GM12878 (cell line): ENCODE data around the gene CSH1. TPM values are rescaled to one million over a fixed set of nuclear protein-coding genes. Genes with fewer than 3 reads are reported as not detected.
"Not testable (repeated sequence)": the region's sequence is repeated elsewhere in the genome, so short reads cannot be mapped to it uniquely, and the experiment has no call there.

Source experiments
- ATAC-seq: fragments of 200-7000 bp; cut with Tn5 transposase; 3 replicates; pipeline ENCODE4 v1.9.1; 2020; ENCODE audit warnings: mild to moderate bottlenecking, moderate library complexity
- BruUV-seq: library from RNA; stranded (reverse); fragments of 400-500 nt; replicated peaks from 2 replicates; lab custom pipeline; 2021; lab: Mats Ljungman, UMichigan
- CTCF ChIA-PET: fragments of 300-600 bp; sonication (Branson Sonifier 250); formaldehyde crosslinking; extraction: SDS; loops from one replicate; lab custom pipeline; 2021; ENCODE audit warnings: inconsistent platforms; lab: Yijun Ruan, JAX
- POLR2A ChIA-PET: fragments of 350-600 bp; formaldehyde crosslinking; extraction: SDS; loops from one replicate; lab custom pipeline; 2021; ENCODE audit warnings: inconsistent platforms; lab: Charles Lee
- RAD21 ChIA-PET: fragments of 300-600 bp; sonication (Branson Sonifier 250); formaldehyde crosslinking; loops from one replicate; lab custom pipeline; 2023; ENCODE audit warnings: antibody characterized with exemption; ENCODE audit not compliant: unreplicated experiment; lab: Charles Lee
- SMC1A ChIA-PET: fragments of 300-600 bp; sonication (Branson Sonifier 250); formaldehyde crosslinking; loops from one replicate; lab custom pipeline; 2023; ENCODE audit not compliant: unreplicated experiment, uncharacterized antibody; lab: Charles Lee
- DNase-seq: peaks from one replicate; pipeline ENCODE4 v3.0.0-alpha.2; 2011; ENCODE audit warnings: low read depth, low spot score
- FAIRE-seq: peaks from 3 replicates; lab custom pipeline; 2011; peaks lifted over from hg19 to GRCh38; lab: Jason Lieb, UNC
- H2AFZ ChIP-seq: 2 replicates; pipeline ENCODE4 v1.6.0; 2011; ENCODE audit warnings: low read depth, low read length, control low read depth; ENCODE audit not compliant: control insufficient read depth
- H3K27ac ChIP-seq: 2 replicates; pipeline ENCODE4 v1.5.1; 2011; ENCODE audit warnings: control low read depth; ENCODE audit not compliant: control insufficient read depth, insufficient read depth
- H3K27me3 ChIP-seq, 2 experiments: replicated peaks in 1 of 2; 2 replicates each; pipeline versions ENCODE4 v1.6.0 to v1.6.1; 2011; ENCODE audit warnings: low read length in 1 of 2; ENCODE audit not compliant: control insufficient read depth in 2 of 2, insufficient read depth in 2 of 2
- H3K36me3 ChIP-seq, 2 experiments: 2 replicates each; pipeline ENCODE4 v1.5.1; 2011; ENCODE audit warnings: low read length in 1 of 2; ENCODE audit not compliant: control insufficient read depth in 2 of 2, insufficient read depth in 2 of 2
- H3K4me1 ChIP-seq: 2 replicates; pipeline ENCODE4 v1.6.1; 2011; ENCODE audit warnings: mild to moderate bottlenecking, low read length, moderate library complexity, mixed read lengths; ENCODE audit not compliant: control insufficient read depth, insufficient read depth
- H3K4me2 ChIP-seq: 2 replicates; pipeline ENCODE4 v1.6.0; 2011; ENCODE audit warnings: control low read depth; ENCODE audit not compliant: control insufficient read depth, insufficient read depth
- H3K4me3 ChIP-seq: fragments of 200-600 bp; sonication (generic); 2 replicates; pipeline ENCODE4 v1.5.1; 2016
- H3K79me2 ChIP-seq: 2 replicates; pipeline ENCODE4 v1.6.0; 2011; ENCODE audit warnings: low read length; ENCODE audit not compliant: control insufficient read depth, insufficient read depth
- H3K9ac ChIP-seq: 2 replicates; pipeline ENCODE4 v1.8.0; 2011; ENCODE audit warnings: low read length, control low read depth, mixed read lengths; ENCODE audit not compliant: control insufficient read depth, insufficient read depth
- H3K9me3 ChIP-seq: replicated peaks from 3 replicates; pipeline ENCODE4 v1.5.1; 2011; ENCODE audit warnings: mild to moderate bottlenecking, low read length; ENCODE audit not compliant: control insufficient read depth, insufficient read depth
- H4K20me1 ChIP-seq: 2 replicates; pipeline ENCODE4 v1.6.0; 2011; ENCODE audit not compliant: control insufficient read depth, insufficient read depth
- HDAC6 ChIP-seq: fragments of 200-600 bp; sonication (generic); IDR thresholded peaks from one replicate; pipeline ENCODE4 v1.8.0; 2017; ENCODE audit warnings: antibody characterized with exemption; ENCODE audit not compliant: unreplicated experiment
- SIX5 ChIP-seq: IDR thresholded peaks from 2 replicates; pipeline ENCODE4 v1.6.1; 2011; ENCODE audit warnings: mild to moderate bottlenecking, low read depth, low read length, moderate library complexity; ENCODE audit not compliant: severe bottlenecking
- SREBF2 ChIP-seq: IDR thresholded peaks from 2 replicates; pipeline ENCODE4 v1.6.1; 2012; ENCODE audit warnings: mild to moderate bottlenecking, low read length
- ZBTB33 ChIP-seq: fragments of 450-650 bp; IDR thresholded peaks from 2 replicates; pipeline ENCODE4 v1.6.1; 2017; ENCODE audit warnings: mild to moderate bottlenecking
- WGBS: methylation state at CpG from one replicate; pipeline ENCODE4 v1.1.6; 2016; ENCODE audit warnings: low lambda C conversion rate; ENCODE audit not compliant: insufficient replicate concordance, insufficient coverage; ENCODE audit errors: missing lambda C conversion rate; 5-methylcytosine and 5-hydroxymethylcytosine counted together
- in situ Hi-C: fragments of 300-500 bp; cut with MboI; formaldehyde crosslinking; loops from 9 replicates; pipeline ENCODE4 v1.14.3; 2018; ENCODE audit warnings: mixed read lengths
- intact Hi-C: fragments of 100-400 bp; cut with micrococcal nuclease; formaldehyde crosslinking; loops from one replicate; pipeline ENCODE4 v1.14.2; 2022; ENCODE audit not compliant: unreplicated experiment
- polyA plus RNA-seq, 11 experiments: library from polyadenylated mRNA; depleted of rRNA in 4 of 11; unstranded in 6 of 11; stranded (reverse) in 5 of 11; fragments of >200 nt; fragmentation: Nextera tagmentation in 4 of 11; fragmentation: Illumina TruSeq in 1 of 11; extraction: Ambion mirVana in 4 of 11; extraction: Trizol in 1 of 11; gene quantifications; 1 replicate in 1 of 11; 2 replicates in 10 of 11; pipeline versions ENCODE4 v1.2.1 to v1.2.3, GENCODE V29; 2011 to 2016; ENCODE audit warnings: inconsistent platforms in 2 of 11, missing spikeins in 2 of 11, low read depth in 1 of 11
- total RNA-seq, 4 experiments: library from RNA; depleted of rRNA in 3 of 4; stranded (reverse); fragments of >200 nt in 3 of 4; fragmentation: Illumina TruSeq in 1 of 4; extraction: Trizol in 1 of 4; gene quantifications; 2 replicates each; pipeline versions ENCODE4 v1.2.1 to v1.2.3, GENCODE V29; 2013 to 2021
- TF ChIP-seq, protein P1 (sequence below), 3 experiments: IDR thresholded peaks in 2 of 3; conservative IDR thresholded peaks in 1 of 3; 2 replicates each; pipeline ENCODE4 v1.5.1; 2011; ENCODE audit warnings: low read depth in 3 of 3, low read length in 3 of 3, mild to moderate bottlenecking in 3 of 3, control low read depth in 2 of 3, moderate library complexity in 2 of 3, inconsistent platforms in 1 of 3, mixed read lengths in 1 of 3; ENCODE audit not compliant: control insufficient read depth in 2 of 3, insufficient read depth in 1 of 3; ENCODE audit errors: extremely low read depth in 1 of 3

The CSH1 gene
- total and polyA plus RNA-seq, 10 of the 15 experiments (the other 5 are each of a cell fraction or from before 2014, with no cell fraction given), result not detected

- H3K4me1 ChIP-seq, intact Hi-C loops, RAD21 ChIA-PET, H3K9me3 ChIP-seq, H3K4me2 ChIP-seq, BruUV-seq, H2AFZ ChIP-seq, DNase-seq, H3K9ac ChIP-seq, POLR2A ChIA-PET, H3K27me3 ChIP-seq, H4K20me1 ChIP-seq, SMC1A ChIA-PET, H3K36me3 ChIP-seq, H3K4me3 ChIP-seq, H3K79me2 ChIP-seq, in situ Hi-C loops, H3K27ac ChIP-seq, FAIRE-seq: not testable (repeated sequence)
- peak; percentile 70 for ATAC-seq
- WGBS, result 34% methylated on average over 7 of the region's 7 CpGs
- CTCF ChIA-PET, result interaction anchor here (0.7 to 4.8 kb wide), 22 partner anchors 8 to 460 kb away, joined by 3 to 51 read pairs (median 4); partner anchors contain the start of genes GH1, ICAM2 and SMARCD2
- TF ChIP-seq, protein P1, sequence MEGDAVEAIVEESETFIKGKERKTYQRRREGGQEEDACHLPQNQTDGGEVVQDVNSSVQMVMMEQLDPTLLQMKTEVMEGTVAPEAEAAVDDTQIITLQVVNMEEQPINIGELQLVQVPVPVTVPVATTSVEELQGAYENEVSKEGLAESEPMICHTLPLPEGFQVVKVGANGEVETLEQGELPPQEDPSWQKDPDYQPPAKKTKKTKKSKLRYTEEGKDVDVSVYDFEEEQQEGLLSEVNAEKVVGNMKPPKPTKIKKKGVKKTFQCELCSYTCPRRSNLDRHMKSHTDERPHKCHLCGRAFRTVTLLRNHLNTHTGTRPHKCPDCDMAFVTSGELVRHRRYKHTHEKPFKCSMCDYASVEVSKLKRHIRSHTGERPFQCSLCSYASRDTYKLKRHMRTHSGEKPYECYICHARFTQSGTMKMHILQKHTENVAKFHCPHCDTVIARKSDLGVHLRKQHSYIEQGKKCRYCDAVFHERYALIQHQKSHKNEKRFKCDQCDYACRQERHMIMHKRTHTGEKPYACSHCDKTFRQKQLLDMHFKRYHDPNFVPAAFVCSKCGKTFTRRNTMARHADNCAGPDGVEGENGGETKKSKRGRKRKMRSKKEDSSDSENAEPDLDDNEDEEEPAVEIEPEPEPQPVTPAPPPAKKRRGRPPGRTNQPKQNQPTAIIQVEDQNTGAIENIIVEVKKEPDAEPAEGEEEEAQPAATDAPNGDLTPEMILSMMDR (IDR thresholded peaks at IDR 0.05 in 2 of 3, conservative IDR thresholded peaks at IDR 0.05 in 1 of 3; ENCODE audit: control insufficient read depth in 2 of 3, extremely low read depth in 1 of 3, insufficient read depth in 1 of 3, low read depth in 3 of 3, low read length in 3 of 3), result 0 out of 6 replicates have a peak, but pooled peaks of 1 of the 3 experiments have one; percentile 17
Measured at GRCh38 chr17:63866625-63867024, 29.7 kb downstream of the CSH1 start.

GRCh38 chr17:63859257-63859656, 37.1 kb downstream of the CSH1 start:
- 0% methylated on average over 3 of the region's 3 CpGs for WGBS
- no TSS peak for BruUV-seq
- Histone ChIP-seq H3K9me3 (no peaks in the 10 kb centered on the region), H3K79me2 (no peaks in the 10 kb centered on the region), H3K27me3 (peaks cover 1 to 4% of the 10 kb centered on the region in 2 experiments; a peak in 2 of 4 replicates), H3K4me2 (no peak overlapping the region), H3K4me3 (no peak overlapping the region), H3K9ac (no peak overlapping the region), H4K20me1 (no peaks in the 10 kb centered on the region), H3K36me3 (no peaks in the 10 kb centered on the region), H3K4me1 (no peaks in the 10 kb centered on the region), H2AFZ (no peak overlapping the region), H3K27ac (no peak overlapping the region)
- intact Hi-C loops (no loop called here), in situ Hi-C loops (no loop called here)
- RAD21 ChIA-PET, result no interaction called here
- DNase-seq, result no peak
- POLR2A ChIA-PET, result interaction anchor here (0.5 to 1.9 kb wide), 2 partner anchors 11 to 108 kb away, joined by 3 to 6 read pairs; no protein-coding TSS in a partner anchor
- TF ChIP-seq SREBF2 (no peak), SIX5 (no peak), HDAC6 (no peak), ZBTB33 (no peak)
- no peak for FAIRE-seq
- SMC1A ChIA-PET, result interaction anchor here (0.7 to 1.8 kb wide), 5 partner anchors 10 to 370 kb away, joined by 3 to 4 read pairs (median 3); no protein-coding TSS in a partner anchor
- ATAC-seq, result no peak
- CTCF ChIA-PET, result interaction anchor here (1.4 to 3.4 kb wide), 7 partner anchors 8 to 31 kb away, joined by 4 to 14 read pairs (median 6); no protein-coding TSS in a partner anchor
